ENCODE results near the gene GPR39. TPM values are rescaled to one million over a fixed set of nuclear protein-coding genes. Genes with fewer than 3 reads are reported as not detected.

GPR39 gene
- total RNA-seq, 1 donor from 2014 or later = 1.0 TPM

DNA sequence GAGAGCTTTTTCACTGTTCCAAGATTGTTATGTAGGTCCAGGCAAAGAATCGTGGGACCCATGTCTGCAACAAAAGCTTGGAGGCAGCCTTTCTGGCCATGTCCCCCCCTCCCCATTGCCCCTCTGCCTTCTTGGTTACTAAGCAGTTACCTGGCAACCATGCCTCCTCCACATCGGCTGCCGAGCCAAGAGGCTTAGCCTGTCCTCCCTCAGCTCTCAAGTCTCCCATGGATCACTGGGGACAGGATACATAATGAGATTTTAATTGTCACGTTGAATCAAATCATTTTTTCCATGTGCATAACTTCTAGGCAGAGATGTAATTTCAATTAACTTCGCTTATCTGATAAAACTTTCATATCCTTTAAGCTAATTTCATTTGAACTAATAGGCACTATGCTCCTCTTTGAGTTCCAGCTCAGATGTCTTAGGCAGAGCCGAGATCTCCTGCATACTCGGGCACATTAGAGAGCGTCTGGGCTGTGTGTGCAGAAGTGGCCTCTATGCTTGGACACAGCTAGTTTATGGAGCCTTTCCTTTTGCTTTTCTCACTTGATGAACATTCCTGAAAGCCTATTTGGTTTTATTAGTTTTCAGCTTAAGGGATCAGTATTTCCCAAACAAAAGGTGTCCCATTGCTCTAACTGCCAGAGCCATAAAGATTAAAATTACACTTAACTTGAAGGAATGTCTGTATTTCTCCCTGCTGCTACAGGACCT lies 172.7 kb downstream of the GPR39 start:
- H3K4me1 Mint-ChIP-seq (ENCODE audit: low read depth, unreplicated experiment) = peaks cover 16% of the 10 kb centered on the region

DNA sequence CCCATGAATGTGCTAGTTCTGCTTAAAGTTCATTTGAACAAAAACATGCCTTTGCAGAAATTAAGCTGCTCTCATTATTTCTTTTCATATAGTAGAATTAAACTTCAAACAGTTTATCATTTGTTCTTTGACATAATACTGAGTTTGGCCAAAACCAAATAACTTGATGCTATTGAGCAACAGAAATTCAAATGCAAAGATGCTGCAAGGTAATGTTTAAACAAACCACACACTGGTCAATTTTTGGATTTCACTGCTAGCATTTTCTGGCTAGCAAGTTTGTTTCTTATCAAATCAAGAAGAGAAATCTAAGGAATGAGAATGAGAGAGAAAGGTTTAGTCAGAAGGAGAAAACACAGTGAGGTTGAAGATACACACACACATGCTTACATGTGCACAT lies 173.4 kb downstream of the GPR39 start:
- peaks cover 2% of the 10 kb centered on the region for H3K27me3 Mint-ChIP-seq (ENCODE audit: unreplicated experiment)
- H3K27ac Mint-ChIP-seq (ENCODE audit: unreplicated experiment) = no peak overlapping the region
- peaks cover 4% of the 10 kb centered on the region for H3K36me3 Mint-ChIP-seq (ENCODE audit: unreplicated experiment)
- TF ChIP-seq, protein P1, sequence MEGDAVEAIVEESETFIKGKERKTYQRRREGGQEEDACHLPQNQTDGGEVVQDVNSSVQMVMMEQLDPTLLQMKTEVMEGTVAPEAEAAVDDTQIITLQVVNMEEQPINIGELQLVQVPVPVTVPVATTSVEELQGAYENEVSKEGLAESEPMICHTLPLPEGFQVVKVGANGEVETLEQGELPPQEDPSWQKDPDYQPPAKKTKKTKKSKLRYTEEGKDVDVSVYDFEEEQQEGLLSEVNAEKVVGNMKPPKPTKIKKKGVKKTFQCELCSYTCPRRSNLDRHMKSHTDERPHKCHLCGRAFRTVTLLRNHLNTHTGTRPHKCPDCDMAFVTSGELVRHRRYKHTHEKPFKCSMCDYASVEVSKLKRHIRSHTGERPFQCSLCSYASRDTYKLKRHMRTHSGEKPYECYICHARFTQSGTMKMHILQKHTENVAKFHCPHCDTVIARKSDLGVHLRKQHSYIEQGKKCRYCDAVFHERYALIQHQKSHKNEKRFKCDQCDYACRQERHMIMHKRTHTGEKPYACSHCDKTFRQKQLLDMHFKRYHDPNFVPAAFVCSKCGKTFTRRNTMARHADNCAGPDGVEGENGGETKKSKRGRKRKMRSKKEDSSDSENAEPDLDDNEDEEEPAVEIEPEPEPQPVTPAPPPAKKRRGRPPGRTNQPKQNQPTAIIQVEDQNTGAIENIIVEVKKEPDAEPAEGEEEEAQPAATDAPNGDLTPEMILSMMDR (IDR thresholded peaks at IDR 0.05; ENCODE audit: partially characterized antibody, unreplicated experiment) = no peak
- peaks cover 2% of the 10 kb centered on the region for H3K9me3 Mint-ChIP-seq (ENCODE audit: unreplicated experiment)
- no peak overlapping the region for H3K4me3 Mint-ChIP-seq (ENCODE audit: unreplicated experiment)
- H3K4me1 Mint-ChIP-seq (ENCODE audit: low read depth, unreplicated experiment) = peaks cover 12% of the 10 kb centered on the region
- DNase-seq = no peak

More for the DNA sequence above, 172.7 kb downstream of the GPR39 start:
- TF ChIP-seq, protein P1 (IDR thresholded peaks at IDR 0.05; ENCODE audit: partially characterized antibody, unreplicated experiment) = no peak
- peaks cover 2% of the 10 kb centered on the region for H3K27me3 Mint-ChIP-seq (ENCODE audit: unreplicated experiment)
- no peak overlapping the region for H3K27ac Mint-ChIP-seq (ENCODE audit: unreplicated experiment)
- no peak for DNase-seq
- peaks cover 4% of the 10 kb centered on the region for H3K36me3 Mint-ChIP-seq (ENCODE audit: unreplicated experiment)
- peaks cover 2% of the 10 kb centered on the region for H3K9me3 Mint-ChIP-seq (ENCODE audit: unreplicated experiment)
- no peak overlapping the region for H3K4me3 Mint-ChIP-seq (ENCODE audit: unreplicated experiment)

DNA sequence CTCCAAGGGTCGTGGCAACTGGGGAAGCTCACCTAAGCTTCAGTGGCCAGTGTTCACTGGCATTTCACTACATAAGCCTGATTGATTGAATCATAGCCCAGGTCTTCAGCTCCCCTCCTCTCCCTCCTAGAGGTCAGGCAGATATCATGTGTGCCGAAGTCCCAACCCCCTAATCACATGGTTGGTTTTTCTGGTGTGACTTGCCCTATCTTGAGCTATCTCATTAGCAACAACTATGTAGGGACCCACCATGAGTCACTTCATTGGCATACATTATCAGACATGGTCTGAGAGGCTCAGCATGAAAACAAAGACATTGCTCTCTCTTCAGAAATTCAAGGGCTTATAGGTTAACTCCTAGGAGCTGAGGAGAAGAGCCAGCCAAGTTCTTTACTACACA lies 176.6 kb downstream of the GPR39 start:
- Mint-ChIP-seq H3K9me3 (ENCODE audit: unreplicated experiment) (no peaks in the 10 kb centered on the region), H3K27ac (ENCODE audit: unreplicated experiment) (no peak overlapping the region), H3K4me3 (ENCODE audit: unreplicated experiment) (no peak overlapping the region), H3K27me3 (ENCODE audit: unreplicated experiment) (no peaks in the 10 kb centered on the region), H3K36me3 (ENCODE audit: unreplicated experiment) (peaks cover 4% of the 10 kb centered on the region), H3K4me1 (ENCODE audit: low read depth, unreplicated experiment) (peaks cover 3% of the 10 kb centered on the region)
- TF ChIP-seq, protein P1 (IDR thresholded peaks at IDR 0.05; ENCODE audit: partially characterized antibody, unreplicated experiment) = no peak
- DNase-seq = no peak

DNA sequence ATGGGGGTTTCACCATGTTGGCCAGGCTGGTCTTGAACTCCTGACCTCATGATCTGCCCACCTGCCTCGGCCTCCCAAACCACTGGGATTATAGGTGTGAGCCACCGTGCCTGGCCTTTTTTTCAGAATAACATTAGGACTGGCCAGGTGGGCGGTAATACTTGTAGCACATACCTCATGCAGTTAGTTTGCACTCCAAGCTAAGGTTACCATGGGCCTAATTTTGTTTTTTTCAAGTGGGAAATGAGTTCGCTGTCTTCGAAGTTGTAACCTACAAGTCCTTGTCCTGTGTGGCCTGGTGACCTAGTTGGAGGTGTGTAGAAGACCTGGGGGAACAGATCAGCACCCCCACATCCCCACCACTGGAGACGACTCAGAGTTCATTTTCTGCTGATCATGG lies 178.6 kb downstream of the GPR39 start:
- TF ChIP-seq, protein P1 (IDR thresholded peaks at IDR 0.05; ENCODE audit: partially characterized antibody, unreplicated experiment) = no peak
- H3K9me3 Mint-ChIP-seq (ENCODE audit: unreplicated experiment) = no peaks in the 10 kb centered on the region
- peaks cover 3% of the 10 kb centered on the region for H3K36me3 Mint-ChIP-seq (ENCODE audit: unreplicated experiment)
- H3K27me3 Mint-ChIP-seq (ENCODE audit: unreplicated experiment) = no peaks in the 10 kb centered on the region
- H3K27ac Mint-ChIP-seq (ENCODE audit: unreplicated experiment) = no peak overlapping the region
- H3K4me1 Mint-ChIP-seq (ENCODE audit: low read depth, unreplicated experiment) = no peaks in the 10 kb centered on the region
- DNase-seq = no peak
- H3K4me3 Mint-ChIP-seq (ENCODE audit: unreplicated experiment) = no peak overlapping the region

DNA sequence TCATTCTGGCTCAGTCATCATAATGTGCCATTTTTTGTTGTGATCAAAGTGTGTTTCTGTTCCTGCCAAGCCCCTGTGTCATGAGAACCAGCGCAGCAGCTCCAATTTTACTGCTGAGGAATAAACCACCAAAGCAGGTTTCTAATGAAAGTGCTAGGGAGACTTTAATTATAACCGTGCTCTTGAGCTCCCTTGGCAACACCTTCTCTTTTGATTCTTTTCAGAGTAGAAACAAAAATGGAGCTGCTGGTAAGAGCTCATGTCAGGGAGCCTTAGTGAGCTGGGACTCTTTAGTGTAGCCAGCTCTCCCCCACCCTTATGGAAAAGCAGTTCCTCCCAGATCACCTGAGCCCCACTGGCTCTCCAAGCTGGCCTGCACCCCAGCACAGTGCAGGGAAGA lies 179.1 kb downstream of the GPR39 start:
- Mint-ChIP-seq H3K36me3 (ENCODE audit: unreplicated experiment) (no peaks in the 10 kb centered on the region), H3K9me3 (ENCODE audit: unreplicated experiment) (no peaks in the 10 kb centered on the region), H3K4me3 (ENCODE audit: unreplicated experiment) (no peak overlapping the region), H3K27ac (ENCODE audit: unreplicated experiment) (no peak overlapping the region), H3K4me1 (ENCODE audit: low read depth, unreplicated experiment) (no peaks in the 10 kb centered on the region), H3K27me3 (ENCODE audit: unreplicated experiment) (no peaks in the 10 kb centered on the region)
- TF ChIP-seq, protein P1 (IDR thresholded peaks at IDR 0.05; ENCODE audit: partially characterized antibody, unreplicated experiment) = no peak
- DNase-seq = no peak
